Gastroesophageal sphincter (tissue), 3 donors: ENCODE results near the gene AKAP17A.

ENCODE experiments used
- CTCF ChIP-seq, 4 experiments: fragments of 200-600 bp in 2 of 4; fragments of 450-650 bp in 2 of 4; sonication (generic) in 1 of 4; IDR thresholded peaks; one replicate each; pipeline ENCODE4 v1.5.1; 2017 to 2019; ENCODE audit warnings: antibody characterized with exemption in 4 of 4, mild to moderate bottlenecking in 2 of 4, moderate library complexity in 2 of 4
- POLR2AphosphoS5 ChIP-seq: sonication (generic); formaldehyde crosslinking; IDR thresholded peaks from one replicate; pipeline ENCODE4 v1.6.1; 2017; ENCODE audit warnings: antibody characterized with exemption

- TF ChIP-seq CTCF (IDR thresholded peaks at IDR 0.05) (no peak), POLR2AphosphoS5 (no peak)
Measured at GRCh38 chrX:1555370-1555769, 36.0 kb upstream of the AKAP17A start.
